Measurements from ENCODE around the gene TMEM40.
"Not testable (repeated sequence)": the region's sequence is repeated elsewhere in the genome, so short reads cannot be mapped to it uniquely, and the experiment has no call there.

The TMEM40 gene

DNA sequence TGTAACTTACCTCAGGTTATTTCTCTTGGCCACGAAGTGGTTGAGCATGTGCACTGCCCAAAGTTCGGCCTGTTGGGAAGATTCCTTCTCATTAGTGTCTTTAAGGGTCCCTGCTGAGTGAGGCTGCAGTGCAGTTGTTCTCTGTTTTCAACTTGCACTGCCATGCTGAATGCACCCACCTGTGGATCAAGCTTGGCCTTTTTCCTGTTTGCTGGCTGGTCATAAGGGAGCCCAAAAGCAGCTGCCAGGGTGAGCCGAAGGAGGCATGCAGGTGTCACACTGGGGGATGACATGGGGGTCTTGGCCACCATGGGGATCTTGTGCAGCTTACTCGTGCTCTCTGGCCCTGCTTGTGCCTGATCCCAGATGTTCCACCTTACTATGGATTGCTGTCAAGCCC is 49.0 kb downstream of the TMEM40 start:
- no peak for DNase-seq

DNA sequence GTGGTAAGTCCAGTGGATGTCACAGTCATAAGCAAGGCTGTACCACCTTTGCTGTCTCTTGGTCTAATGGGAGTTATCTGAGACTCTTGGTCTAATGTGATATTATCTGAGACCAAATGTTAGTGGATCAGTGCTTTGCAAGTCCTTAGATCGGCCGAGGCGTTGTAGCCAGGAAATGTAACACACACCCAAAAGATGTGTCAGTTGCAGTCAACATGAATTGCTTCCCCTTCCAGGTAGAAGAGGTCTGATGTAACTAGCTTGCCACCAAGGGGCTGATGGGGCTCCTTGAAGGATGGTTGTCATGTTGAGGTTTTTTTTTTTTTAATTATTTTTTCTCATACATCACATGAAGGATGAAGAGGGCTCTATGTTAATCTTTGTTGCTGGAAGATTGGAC is 49.7 kb downstream of the TMEM40 start:
- no peak for DNase-seq

DNA sequence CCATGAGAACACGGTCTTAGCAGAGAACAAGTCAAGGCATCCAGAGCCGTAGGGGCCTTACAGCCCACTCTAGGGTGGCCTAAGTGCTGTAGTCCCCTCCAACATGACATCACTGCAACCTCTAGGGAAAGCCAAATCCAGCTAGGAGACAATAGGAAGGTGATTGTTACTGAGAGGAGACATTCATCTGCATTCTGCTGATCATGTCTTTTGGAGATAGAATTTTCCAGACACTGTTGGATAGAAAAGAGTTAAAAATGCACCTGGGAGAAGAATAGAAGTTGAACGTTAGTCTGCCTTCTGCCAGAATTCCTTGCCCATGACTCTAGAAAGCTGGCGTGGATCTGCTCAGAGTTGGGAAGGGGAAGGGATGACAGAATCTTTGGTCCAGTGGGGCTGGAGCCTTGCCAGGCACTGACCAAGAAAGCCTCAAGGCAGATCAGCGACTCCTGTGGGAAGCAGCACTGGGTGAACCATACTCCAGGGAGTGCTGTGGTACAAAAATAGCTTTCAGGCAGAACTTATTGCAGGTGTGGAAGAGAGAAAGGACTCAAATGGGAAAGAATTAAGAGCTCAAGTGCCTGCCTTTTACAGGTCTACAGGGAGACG is 50.4 kb downstream of the TMEM40 start:
- no peak for DNase-seq

DNA sequence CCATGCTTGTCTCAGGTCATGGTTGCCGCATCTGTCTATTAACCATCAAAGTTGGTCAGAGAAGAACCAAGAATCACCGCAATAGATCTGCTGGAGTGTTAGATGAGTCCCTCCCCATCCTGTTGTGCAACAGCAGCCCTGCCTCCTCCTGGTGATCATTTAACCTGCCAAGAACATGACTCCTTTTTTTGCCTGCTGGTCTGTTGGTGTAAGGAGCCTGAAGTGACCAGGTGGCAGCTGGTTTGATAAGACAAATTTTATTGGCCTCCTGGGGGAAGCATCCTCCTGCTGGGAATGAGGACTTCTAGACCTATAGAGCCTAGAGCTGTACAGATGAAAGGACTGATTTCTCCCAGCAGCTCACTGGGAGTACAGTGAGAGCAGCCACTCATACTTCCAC is 51.6 kb downstream of the TMEM40 start:
- no peak for DNase-seq

DNA sequence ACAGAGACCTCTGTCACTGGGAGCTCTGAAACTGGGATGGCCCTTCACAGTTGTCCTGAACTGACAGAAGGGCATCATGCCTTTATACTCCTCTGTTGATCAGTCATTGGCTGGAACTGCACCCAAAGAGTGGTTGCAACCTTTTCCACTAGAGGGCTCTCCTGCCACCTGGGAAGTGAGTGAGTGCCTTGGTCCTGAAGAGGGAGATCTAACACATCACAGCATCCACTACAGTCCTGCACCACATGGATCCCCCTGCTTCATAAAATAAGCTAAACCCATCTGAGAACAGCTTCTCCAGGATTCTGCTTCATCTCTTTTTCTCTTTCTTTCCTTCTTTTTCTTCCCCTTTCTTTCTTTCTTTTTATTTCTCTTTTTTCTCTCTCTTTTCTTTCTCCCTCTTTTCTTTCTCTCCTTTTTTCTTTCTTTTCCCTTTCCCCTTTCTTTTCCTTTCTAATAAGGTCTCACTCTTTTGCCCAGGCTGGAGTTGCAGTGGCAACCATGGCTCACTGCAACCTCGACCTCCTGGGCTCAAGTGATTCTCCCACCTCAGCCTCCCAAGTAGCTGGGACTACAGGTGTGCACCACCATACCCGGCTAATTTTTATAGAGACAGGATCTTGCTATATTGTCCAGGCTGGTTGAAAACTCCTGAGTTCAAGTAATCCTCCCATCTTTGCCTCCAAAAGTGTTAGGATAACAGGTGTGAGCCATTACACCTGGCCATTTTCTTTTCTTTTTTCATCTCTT is 52.4 kb downstream of the TMEM40 start:
- peak; percentile 75 for DNase-seq

DNA sequence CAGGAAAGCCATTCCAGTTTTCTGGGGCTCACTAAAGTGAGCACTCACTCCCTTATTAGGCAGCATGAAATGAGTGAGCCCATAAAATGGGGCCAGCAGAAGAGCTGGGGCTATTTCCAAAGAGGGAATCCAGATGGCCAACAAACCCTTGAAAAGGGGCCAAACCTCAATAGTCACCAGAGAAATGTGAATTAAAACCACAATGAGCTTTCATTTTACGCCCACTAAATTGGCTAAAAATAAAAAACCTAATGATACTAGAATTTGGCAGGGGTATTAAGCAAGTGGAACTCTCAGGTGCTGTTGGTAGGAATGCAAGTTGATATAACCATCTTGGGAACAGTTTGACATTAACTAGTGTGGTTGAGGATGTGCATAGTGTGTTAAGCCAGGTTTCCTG is 53.1 kb downstream of the TMEM40 start:
- DNase-seq, result no peak

DNA sequence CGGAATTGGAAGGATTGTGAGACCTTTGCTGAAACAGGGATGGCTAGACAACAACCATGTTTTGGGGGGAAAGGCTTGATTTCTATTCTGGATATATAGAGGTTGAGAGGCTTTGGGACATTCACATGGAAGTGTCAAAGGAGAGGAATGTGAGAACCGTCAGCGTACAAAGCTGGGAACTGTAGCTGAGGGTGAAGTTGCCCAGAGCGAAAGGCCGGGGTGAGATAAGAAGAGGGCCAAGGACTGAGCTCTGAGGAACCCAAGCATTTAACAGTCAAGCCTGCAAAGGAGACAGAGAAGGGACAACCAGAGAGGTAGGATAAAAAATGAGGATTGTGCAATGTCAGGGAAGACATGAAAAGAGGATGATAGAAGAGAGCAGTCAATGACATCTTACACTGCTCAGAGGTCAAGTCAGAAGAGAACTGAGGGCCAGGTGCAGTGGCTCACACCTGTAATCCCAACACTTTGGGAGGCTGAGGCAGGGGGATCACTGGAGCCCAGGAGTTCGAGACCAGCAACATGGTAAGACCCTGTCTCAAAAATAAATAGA is 53.6 kb downstream of the TMEM40 start:
- DNase-seq, result no peak

DNA sequence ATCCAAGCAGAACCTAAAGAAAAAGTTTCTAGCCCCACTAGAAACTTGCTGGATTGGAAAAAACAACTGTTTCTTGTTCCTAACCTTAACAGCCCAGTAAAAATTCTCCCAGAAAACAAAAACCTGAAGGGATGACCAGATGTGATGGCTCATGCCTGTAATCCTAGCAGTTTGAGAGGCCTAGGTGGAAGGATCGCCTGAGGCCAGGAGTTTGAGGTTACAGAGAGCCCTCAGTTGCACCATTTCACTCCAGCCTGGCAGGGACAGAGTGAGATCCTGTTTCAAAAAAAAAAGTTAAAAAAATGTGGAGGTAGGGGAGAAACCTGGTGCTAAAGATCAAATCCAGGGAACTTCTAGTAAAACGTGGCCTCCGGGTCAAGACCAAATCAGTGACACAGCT is 56.6 kb downstream of the TMEM40 start:
- DNase-seq, result no peak

DNA sequence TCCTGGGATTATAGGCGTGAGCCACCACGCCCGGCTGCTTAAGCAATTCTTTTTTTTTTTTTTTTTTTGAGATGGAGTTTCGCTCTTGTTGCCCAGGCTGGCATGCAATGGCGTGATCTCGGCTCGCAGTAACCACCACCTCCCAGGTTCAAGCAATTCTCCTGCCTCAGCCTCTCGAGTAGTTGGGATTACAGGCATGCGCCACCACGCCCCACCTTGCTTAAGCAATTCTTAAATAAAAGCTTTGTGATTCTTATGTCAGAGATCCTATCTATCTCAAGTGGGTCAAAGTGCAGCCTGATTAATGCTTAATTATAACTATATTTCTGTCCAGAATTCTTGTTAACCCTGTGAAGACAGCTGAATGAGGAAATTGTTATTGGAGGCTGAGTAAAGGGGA is 57.5 kb downstream of the TMEM40 start:
- not testable (repeated sequence) for DNase-seq

DNA sequence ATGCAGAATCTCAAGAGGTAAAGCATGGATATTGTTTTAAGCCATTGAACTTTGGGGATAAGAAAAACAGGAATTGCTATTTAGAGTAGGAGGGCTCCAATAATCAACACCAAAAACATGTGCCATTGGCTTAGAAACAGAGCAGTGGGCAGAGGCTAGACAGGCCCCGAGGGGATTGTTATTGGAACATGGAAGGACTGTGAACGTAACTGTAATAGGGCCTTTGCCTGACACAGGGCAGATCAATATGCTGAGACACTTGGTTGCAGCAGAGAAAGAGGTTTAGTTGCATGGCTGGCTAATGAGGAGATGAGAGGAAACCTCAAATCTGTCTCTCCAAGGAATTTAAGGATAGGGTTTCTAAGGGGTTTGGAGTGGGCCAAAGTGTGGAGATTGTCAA is 58.3 kb downstream of the TMEM40 start:
- no peak for DNase-seq

DNA sequence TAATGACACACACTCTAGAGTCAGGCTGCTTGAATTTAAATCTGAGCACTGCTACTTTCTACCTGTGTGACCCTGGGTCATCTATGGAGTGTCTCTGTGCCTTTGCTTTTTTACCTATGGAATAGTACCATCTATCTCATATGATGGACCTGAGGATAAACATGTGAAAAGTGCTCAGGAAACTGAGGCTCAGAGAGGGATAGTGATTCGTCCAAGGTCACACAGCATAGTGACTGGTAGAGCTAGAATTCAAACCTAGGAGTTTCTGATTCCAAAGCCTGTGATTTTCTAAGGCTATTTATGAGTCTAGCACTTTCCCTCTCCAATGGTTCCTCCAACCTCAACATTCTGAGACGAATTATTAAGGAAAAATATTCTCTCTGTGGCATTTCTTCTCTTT is 63.1 kb downstream of the TMEM40 start:
- DNase-seq, result no peak

DNA sequence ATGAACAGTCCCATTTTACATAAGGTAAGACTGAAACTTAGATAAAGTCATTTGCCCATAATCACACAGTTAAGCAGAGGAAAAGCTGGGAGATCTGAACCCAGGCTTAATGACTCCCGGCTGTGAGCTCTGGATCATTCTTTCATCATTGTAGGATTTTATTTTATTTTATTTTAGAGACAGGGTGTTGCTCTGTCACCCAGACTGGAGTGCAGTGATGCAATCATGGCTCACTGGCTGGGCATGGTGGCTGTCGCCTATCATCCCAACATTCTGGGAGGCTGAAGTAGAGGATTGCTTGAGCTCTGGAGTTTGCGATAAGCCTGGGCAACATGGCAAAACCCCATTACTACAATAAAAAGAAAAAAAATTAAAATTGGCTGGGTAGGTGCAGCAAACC is 63.9 kb downstream of the TMEM40 start:
- DNase-seq, result no peak

DNA sequence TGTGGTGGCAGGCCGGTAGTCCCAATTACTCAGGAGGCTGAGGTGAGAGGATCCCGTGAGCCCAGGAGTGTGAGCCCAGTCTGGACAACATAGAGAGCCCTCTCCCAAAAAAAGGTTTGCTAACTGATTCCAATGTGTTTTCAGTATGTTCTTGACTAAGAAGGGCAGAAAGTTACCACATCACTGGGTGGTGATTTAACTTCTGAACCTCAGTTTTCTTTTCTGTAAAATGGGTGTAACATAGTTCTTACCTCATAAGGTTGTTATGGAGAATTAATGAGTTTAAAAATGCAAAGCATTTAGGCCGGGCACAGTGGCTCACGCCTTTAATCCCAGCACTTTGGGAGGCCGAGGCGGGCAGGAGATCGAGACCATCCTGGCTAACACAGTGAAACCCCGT is 66.6 kb downstream of the TMEM40 start:
- DNase-seq, result no peak

DNA sequence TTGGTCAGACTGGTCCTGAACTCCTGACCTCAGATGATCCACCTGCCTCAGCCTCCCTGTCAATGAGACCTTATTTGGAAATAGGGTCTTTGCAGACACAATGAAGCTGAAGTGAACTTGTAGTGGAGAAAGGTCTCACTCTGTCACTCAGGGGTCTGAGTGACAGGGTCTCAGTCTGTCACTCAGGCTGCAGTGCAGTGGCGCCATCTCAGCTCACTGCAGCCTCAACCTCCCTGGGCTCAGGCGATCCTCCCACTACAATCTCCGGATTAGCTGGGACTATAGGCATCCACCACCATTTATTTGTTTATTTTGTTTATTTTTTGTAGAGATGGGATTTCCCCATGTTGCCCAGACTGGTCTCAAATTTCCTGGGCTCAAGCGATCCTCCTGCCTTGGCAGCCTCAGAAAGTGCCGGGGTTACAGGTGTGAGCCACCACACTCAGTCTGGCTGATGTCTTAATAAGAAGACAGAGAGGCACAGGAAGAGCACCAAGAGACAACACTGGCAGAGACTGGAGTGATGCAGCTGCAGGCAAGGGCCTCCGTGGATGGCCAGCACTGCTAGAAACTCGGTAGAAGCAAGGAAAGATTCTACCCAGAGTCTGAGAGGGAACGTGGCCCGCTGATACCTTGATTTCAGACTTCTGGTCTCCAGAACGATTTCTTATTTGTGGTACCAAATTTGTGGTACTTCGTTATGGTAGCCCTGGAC is 68.9 kb downstream of the TMEM40 start:
- DNase-seq, result no peak

DNA sequence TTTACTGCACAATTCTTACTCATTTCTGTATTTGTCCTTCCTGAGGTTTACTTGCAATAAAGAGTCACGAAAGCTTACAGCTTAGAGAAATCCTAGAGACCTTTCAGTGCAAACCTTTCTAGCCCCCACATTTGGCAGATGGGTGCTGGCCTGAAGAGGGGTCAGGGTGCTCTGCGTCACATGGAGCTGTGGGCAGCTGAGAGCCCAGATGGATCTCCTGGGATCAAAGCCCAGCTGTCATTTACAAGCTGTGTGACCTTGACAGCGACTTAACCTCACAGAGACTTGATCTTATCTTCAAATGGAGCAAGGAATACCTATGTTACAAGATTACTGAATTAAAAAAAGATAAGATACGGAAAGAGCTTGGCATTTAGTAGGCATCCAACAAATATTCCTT is 71.1 kb downstream of the TMEM40 start:
- DNase-seq, result no peak

DNA sequence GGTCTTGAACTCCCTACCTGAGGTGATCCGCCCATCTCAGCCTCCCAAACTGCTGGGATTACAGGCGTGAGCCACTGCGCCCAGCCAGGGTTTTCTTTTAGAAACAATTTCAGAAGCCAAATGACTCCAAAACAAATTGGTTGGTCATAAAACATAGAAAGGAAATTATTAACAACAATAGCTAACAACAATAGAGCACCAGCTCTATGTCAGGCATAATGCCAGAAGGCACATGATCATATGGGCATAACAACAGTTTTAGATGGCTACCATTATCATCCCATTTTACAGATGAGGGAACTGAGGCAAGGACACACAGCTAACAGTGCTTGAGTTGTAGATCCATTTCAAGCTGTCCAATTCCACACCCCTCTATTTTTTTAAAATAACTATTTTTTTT is 73.0 kb downstream of the TMEM40 start:
- DNase-seq, result no peak
